ENCODE measurements around the gene ZMIZ2. TPM values are rescaled to one million over a fixed set of nuclear protein-coding genes. Genes with fewer than 3 reads are reported as not detected.

ZMIZ2 gene
- total RNA-seq, 1 experiment from 2014 or later: 142 TPM

DNA sequence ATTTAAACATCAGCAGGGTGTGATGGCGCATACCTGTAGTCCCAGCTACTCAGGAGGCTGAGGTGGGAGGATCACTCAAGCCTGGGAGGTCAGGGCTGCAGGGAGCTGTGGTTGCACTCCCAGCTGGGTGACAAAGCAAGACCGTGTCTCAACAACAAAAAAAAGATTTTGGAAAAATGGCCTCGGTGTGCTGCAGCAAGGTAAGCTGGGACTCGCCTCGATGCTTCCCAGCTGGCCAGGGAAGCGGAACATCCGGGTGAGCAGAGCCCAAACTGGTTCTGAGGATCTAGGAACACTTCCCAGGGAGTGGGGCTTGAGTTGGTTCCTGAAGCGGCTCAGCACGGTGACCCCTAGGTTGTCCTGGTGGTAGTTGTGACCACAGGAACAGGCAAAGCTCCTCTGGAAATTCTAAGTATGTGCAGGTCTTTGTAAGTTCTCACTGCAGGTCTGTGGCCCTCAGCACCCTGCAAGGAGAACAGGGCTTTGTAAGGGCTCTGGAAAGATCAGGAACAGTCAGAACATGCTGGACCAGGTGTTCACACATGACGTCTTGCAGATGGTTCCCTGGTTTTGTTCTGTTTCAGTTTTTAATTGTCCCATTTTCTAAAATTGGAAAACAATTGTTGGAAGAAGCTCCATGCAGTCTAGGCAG is 38.6 kb upstream of the ZMIZ2 start:
- no peak for DNase-seq
- H4K20me1 ChIP-seq (ENCODE audit: insufficient read depth): no peaks in the 10 kb centered on the region; the same call in 1 of the 2 replicates
- intact Hi-C loops (cut with micrococcal nuclease; ENCODE audit: unreplicated experiment): no loop called here
- no peak for TF ChIP-seq EZH2 (IDR thresholded peaks at IDR 0.05; ENCODE audit: low read depth)
- TF ChIP-seq, protein P1, sequence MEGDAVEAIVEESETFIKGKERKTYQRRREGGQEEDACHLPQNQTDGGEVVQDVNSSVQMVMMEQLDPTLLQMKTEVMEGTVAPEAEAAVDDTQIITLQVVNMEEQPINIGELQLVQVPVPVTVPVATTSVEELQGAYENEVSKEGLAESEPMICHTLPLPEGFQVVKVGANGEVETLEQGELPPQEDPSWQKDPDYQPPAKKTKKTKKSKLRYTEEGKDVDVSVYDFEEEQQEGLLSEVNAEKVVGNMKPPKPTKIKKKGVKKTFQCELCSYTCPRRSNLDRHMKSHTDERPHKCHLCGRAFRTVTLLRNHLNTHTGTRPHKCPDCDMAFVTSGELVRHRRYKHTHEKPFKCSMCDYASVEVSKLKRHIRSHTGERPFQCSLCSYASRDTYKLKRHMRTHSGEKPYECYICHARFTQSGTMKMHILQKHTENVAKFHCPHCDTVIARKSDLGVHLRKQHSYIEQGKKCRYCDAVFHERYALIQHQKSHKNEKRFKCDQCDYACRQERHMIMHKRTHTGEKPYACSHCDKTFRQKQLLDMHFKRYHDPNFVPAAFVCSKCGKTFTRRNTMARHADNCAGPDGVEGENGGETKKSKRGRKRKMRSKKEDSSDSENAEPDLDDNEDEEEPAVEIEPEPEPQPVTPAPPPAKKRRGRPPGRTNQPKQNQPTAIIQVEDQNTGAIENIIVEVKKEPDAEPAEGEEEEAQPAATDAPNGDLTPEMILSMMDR (conservative IDR thresholded peaks at IDR 0.05): no peak
- no TSS peak for BruUV-seq (replicated peaks)
- no peaks in the 10 kb centered on the region for H3K9me2 ChIP-seq (ENCODE audit: insufficient read depth)
- H3K79me2 ChIP-seq (ENCODE audit: low read depth): no peaks in the 10 kb centered on the region
- ChIA-PET CTCF (interaction anchor here (0.6 kb wide), 3 partner anchors 17 to 416 kb away, joined by 3 to 17 read pairs (median 4); no protein-coding TSS in a partner anchor), POLR2A (ENCODE audit: unreplicated experiment) (interaction anchor here (0.6 to 0.7 kb wide), 2 partner anchors 18 to 51 kb away, joined by 7 read pairs; no protein-coding TSS in a partner anchor)
- peaks cover 42% of the 10 kb centered on the region for H3K4me1 ChIP-seq (replicated peaks; ENCODE audit: insufficient read depth)
- no peak overlapping the region for H2AFZ ChIP-seq
- H3K4me2 ChIP-seq: no peak overlapping the region
- H3K36me3 ChIP-seq (ENCODE audit: low read depth): no peaks in the 10 kb centered on the region
- H3F3A ChIP-seq (ENCODE audit: insufficient read depth, low read depth): peaks cover 43% of the 10 kb centered on the region; the same call in 1 of the 2 replicates
- H3K27me3 ChIP-seq (ENCODE audit: insufficient read depth, low read depth): no peaks in the 10 kb centered on the region
- H3K4me3 ChIP-seq: no peak overlapping the region
- H3K9me3 ChIP-seq (ENCODE audit: insufficient read depth, low read depth): no peaks in the 10 kb centered on the region
- no peak overlapping the region for H3K27ac ChIP-seq

DNA sequence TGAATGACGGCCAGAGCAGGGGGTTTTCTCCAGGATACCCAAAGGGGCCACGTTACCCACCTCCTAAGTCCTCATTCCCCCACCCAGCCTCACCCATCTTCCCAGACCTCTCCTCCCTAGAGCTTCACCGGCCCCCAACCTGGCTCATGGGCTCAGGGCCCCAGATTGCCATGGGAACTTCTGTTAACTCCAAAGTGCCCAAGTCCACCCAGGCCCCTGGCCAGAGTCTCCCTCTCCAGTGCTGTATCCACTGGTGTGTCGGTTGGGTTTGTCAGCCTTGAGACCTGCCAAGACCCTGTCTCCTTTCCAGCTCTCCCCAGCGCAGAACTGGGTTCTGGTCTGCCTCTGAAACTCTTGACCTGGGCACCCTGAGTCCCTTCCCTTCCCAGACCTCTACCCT is 37.1 kb upstream of the ZMIZ2 start:
- intact Hi-C loops (cut with micrococcal nuclease; ENCODE audit: unreplicated experiment): no loop called here
- Histone ChIP-seq H3K36me3 (ENCODE audit: low read depth) (no peaks in the 10 kb centered on the region), H3K27me3 (ENCODE audit: insufficient read depth, low read depth) (no peaks in the 10 kb centered on the region), H3K79me2 (ENCODE audit: low read depth) (no peaks in the 10 kb centered on the region), H3K4me3 (no peak overlapping the region), H3K27ac (peak overlapping the region; percentile 69), H2AFZ (no peak overlapping the region), H3K9me2 (ENCODE audit: insufficient read depth) (no peaks in the 10 kb centered on the region), H4K20me1 (ENCODE audit: insufficient read depth) (no peaks in the 10 kb centered on the region; the same call in 1 of the 2 replicates), H3F3A (ENCODE audit: insufficient read depth, low read depth) (peaks cover 44% of the 10 kb centered on the region; the same call in 1 of the 2 replicates), H3K4me1 (replicated peaks; ENCODE audit: insufficient read depth) (peaks cover 47% of the 10 kb centered on the region), H3K4me2 (peak overlapping the region; percentile 40), H3K9me3 (ENCODE audit: insufficient read depth, low read depth) (no peaks in the 10 kb centered on the region)
- no peak for TF ChIP-seq EZH2 (IDR thresholded peaks at IDR 0.05; ENCODE audit: low read depth)
- TF ChIP-seq, protein P1 (conservative IDR thresholded peaks at IDR 0.05): no peak
- ChIA-PET POLR2A (ENCODE audit: unreplicated experiment) (no interaction called here), CTCF (no interaction called here)
- DNase-seq: no peak
- BruUV-seq (replicated peaks): no TSS peak

DNA sequence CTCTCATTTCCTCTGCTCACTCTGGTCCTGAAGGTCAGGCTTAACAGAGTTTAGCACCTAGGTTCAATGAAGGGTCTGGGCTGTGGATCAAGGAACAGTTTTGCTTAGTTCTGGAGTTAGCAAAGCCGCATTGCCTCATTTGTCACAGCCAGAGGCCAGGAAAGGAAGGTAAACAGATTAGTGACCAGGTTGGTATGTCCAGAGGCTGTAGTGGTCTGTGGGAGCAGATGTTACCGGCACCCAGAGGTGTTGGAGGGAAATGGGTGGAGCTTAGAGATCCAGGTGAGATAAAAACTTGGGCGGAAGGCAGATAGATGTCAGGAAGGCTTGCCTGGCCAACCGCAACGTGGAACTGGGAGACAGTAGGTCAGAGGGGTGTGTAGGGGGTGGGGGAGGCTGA is 36.6 kb upstream of the ZMIZ2 start:
- Histone ChIP-seq H3K27ac (peak overlapping the region; percentile 69), H2AFZ (no peak overlapping the region), H3K4me3 (no peak overlapping the region), H3K27me3 (ENCODE audit: insufficient read depth, low read depth) (no peaks in the 10 kb centered on the region), H3K9me3 (ENCODE audit: insufficient read depth, low read depth) (no peaks in the 10 kb centered on the region), H3K9me2 (ENCODE audit: insufficient read depth) (no peaks in the 10 kb centered on the region), H3F3A (ENCODE audit: insufficient read depth, low read depth) (peaks cover 48% of the 10 kb centered on the region; the same call in 1 of the 2 replicates), H3K4me2 (peak overlapping the region; percentile 40), H3K36me3 (ENCODE audit: low read depth) (no peaks in the 10 kb centered on the region), H4K20me1 (ENCODE audit: insufficient read depth) (no peaks in the 10 kb centered on the region; the same call in 1 of the 2 replicates), H3K4me1 (replicated peaks; ENCODE audit: insufficient read depth) (peaks cover 52% of the 10 kb centered on the region), H3K79me2 (ENCODE audit: low read depth) (no peaks in the 10 kb centered on the region)
- ChIA-PET CTCF (interaction anchor here (0.6 kb wide), 2 partner anchors 20 to 86 kb away, joined by 3 to 4 read pairs; no protein-coding TSS in a partner anchor), POLR2A (ENCODE audit: unreplicated experiment) (interaction anchor here (0.5 to 0.6 kb wide), 2 partner anchors 24 to 41 kb away, joined by 3 read pairs; no protein-coding TSS in a partner anchor)
- TF ChIP-seq EZH2 (IDR thresholded peaks at IDR 0.05; ENCODE audit: low read depth): no peak
- TF ChIP-seq, protein P1 (conservative IDR thresholded peaks at IDR 0.05): no peak
- peak; percentile 87 to 97 for DNase-seq
- intact Hi-C loops (cut with micrococcal nuclease; ENCODE audit: unreplicated experiment): loop anchor here (1.0 to 2.0 kb wide), 5 partner anchors 23 to 137 kb away; partner anchors contain the start of genes H2AZ2, PPIA and ZMIZ2
- BruUV-seq (replicated peaks): no TSS peak
